Fibroblast of peridontal ligament (primary cell): Measurements from ENCODE around the gene PRPSAP1.

Source experiments
- DNase-seq: peaks from one replicate; pipeline ENCODE4 v3.0.0-alpha.2; 2010; ENCODE audit errors: extremely low read depth

Gene PRPSAP1, protein sequence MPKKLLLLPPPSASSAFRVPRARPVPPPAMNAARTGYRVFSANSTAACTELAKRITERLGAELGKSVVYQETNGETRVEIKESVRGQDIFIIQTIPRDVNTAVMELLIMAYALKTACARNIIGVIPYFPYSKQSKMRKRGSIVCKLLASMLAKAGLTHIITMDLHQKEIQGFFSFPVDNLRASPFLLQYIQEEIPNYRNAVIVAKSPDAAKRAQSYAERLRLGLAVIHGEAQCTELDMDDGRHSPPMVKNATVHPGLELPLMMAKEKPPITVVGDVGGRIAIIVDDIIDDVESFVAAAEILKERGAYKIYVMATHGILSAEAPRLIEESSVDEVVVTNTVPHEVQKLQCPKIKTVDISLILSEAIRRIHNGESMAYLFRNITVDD

GRCh38 chr17:76353599-76354316 is at the start of gene PRPSAP1:
PRPSAP1 (minus strand) TSS chr17:76353916; CDS start chr17:76353703, 213 bp downstream.
- peak; percentile 89 for DNase-seq

DNA sequence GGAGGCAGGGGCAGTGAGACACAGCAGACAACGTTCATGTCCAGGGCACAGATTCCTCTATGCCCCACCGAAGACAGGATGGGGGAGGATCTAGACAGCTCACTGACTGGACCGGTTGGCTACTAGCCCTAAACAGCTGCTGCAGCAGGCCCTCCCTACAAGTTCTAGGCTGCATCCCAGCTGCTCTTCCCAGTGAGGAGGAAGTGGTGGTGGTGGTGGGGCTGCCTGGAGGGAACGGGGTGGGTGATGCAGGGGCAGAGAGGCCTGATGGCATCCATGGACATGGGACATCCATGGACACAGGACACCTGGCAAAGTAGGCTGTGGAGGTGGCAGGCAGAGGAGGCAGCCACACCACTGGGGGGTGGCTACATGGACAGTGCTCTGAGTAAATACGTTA is 49.0 kb upstream of the PRPSAP1 start:
- no peak for DNase-seq

DNA sequence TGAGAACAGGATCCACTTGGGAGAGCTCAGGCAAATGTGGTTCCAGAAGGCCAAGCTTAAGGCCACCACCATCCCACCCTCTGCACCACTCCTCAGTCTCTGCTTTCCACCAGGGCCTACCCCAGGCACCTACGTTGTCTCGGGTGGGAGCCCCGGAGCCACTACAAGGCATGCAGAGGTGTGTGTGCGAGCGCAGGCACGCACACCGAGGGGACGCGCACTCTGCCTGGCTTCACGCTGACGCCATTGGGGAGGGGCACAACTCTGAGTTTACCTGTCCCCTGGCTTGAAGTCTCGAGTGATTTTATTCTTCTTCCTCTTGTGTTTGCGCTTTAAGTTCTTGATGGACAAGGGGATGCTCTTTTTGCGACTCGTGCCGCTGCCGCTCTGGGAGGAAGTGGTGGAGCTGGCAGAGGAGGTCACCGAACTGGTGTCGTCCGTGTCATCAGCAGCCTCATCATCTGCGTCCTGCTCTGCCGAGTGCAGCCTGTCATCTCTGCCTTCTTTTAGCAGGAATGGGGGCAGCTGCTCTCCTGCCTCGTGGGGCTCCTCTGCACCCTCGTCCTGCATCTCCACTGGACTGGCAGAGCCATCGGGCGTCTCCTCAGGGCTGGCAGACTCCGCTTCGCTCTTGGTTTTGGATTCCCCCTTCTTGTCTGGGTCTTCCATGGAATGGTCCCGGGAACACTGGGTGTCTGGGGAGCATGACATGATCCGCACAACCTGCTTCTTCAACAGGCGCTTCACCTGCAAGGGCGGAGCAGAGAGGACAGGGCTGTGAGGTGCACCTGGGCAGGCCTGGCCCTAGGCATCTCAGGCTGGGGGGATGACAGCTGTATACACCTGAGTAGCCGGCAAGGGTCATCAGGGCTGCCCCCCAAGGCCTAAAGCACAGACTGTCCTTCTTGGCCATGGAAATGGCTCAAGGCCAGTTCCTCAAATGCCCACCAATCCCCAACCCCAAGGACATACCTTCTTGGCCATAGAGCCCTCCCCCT is 45.8 kb upstream of the PRPSAP1 start:
- DNase-seq, result no peak

- no peak for DNase-seq
These were observed 44.9 kb upstream of the PRPSAP1 start for GRCh38 chr17:76398523-76399174.

DNA sequence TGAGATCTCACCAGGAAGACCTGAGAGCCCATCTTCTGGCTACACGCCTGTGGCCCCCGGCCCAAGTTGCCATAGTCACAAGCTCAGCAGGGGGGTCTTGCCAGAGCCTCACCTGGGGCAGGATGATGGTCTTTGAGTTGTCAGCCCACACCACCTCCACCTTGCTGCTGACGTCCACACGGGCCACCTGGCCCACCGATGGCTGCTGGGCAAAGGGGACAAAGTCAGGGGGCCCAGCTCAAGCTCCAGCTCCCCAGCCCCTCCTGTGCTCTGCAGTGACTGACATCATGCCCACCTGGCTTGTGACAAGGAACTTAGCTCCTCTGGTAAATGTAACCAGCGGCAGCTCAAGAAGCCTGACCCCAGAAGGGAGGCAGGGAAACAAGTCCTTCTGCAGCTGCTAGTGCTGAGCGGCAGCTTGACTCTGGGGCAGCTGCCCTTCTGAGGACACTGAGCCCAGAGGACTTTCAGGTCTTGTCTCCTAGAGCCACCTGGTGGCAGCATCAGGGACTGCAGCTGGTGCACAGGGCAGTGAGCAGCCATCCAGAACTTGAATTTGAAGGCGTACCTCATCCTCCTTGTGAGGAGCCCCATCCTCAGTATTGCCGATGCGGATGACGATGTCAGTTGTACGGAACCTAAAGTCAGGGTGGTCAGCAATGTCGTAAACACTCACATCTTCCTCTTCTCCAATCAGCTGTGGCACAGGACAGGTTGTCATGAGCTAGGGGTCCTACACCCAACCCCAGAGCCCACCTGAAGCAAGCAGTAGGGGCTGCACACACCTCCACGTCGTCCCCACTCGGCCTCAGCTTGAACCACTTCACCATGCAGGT is 44.2 kb upstream of the PRPSAP1 start:
- DNase-seq, result peak; percentile 85

- DNase-seq, result no peak
These were observed 43.5 kb upstream of the PRPSAP1 start for GRCh38 chr17:76397184-76397583.

DNA sequence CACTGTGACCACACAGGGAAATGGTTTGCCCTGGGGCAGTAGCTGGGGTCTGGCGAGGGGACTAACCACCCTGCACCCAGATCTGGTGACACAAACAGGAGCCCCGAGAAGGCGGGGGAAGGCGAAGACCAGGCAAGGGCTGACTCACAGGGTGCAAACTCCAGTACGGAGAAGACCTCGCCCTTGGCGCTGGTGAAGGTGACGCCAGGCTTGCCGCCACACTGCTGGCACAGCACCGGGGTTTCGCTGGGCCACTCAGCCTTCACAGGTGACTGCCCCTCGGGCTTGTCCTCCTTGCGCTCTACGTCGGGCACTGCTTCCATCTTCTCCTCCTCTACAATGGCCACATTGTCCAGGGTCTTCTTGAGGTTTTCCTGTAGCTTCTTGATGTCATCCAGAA is 42.3 kb upstream of the PRPSAP1 start:
- DNase-seq, result no peak

GRCh38 chr17:76394166-76394565 is 40.5 kb upstream of the PRPSAP1 start:
- no peak for DNase-seq

DNA sequence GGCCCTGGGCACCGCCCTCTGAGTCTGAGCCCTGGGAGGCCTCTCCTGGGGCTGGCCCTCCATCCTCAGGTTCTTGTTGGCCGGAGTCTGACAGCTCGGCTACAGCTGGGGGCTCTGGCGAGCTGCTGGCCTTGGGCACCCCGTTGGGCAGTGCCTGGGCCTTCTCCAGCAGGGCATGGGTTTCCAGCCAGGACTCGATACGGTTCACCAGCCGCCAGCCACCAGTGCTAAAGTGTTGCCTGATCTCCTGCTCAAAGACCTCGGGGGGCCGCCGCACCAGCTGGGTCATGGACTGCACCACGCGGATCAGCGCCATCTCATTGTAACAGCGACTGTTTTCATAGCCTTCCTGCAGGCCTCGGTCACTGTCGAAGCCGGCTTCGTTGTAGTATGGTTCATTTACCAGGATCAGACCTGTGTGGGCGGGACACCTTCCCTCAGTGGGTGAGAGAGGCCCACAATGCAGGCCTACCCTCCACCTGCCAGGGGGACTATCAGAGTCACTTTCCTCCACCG is 37.5 kb upstream of the PRPSAP1 start:
- DNase-seq, result no peak

DNA sequence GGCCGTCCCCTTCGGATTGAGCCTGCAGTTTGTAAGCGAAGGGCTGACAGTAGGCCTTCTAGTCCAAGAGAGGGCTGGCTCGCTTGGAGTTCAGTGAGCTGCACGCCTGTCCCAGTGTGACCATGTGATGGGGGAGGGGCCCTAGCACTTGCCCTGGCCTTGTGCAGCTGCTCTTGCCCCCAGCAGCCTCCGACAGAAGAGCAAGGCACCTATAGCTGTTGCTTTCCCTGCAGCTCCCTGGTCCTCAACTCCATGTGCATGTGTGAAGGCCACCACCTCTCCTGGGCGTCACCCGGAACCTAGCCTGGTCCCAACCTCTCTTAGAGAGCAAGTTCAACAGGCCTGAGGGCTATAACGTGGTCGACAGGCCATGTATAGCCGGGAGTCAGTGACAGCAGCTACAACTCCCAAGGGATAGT is 36.3 kb upstream of the PRPSAP1 start:
- no peak for DNase-seq

- DNase-seq, result no peak
These were observed 35.5 kb upstream of the PRPSAP1 start for GRCh38 chr17:76388966-76389888.

DNA sequence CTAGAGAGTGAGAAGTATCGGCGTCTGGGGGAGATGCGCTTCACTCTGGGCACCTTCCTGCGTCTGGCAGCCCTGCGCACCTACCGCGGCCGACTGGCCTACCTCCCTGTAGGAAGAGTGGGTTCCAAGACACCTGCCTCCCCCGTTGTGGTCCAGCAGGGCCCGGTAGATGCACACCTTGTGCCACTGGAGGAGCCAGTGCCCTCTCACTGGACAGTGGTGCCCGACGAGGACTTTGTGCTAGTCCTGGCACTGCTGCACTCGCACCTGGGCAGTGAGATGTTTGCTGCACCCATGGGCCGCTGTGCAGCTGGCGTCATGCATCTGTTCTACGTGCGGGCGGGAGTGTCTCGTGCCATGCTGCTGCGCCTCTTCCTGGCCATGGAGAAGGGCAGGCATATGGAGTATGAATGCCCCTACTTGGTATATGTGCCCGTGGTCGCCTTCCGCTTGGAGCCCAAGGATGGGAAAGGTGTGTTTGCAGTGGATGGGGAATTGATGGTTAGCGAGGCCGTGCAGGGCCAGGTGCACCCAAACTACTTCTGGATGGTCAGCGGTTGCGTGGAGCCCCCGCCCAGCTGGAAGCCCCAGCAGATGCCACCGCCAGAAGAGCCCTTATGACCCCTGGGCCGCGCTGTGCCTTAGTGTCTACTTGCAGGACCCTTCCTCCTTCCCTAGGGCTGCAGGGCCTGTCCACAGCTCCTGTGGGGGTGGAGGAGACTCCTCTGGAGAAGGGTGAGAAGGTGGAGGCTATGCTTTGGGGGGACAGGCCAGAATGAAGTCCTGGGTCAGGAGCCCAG is 33.5 kb upstream of the PRPSAP1 start:
- DNase-seq, result no peak

- peak; percentile 79 for DNase-seq
These were observed 32.4 kb upstream of the PRPSAP1 start for GRCh38 chr17:76385892-76386786.

GRCh38 chr17:76384987-76385891 is 31.5 kb upstream of the PRPSAP1 start:
- DNase-seq, result peak; percentile 52

- peak; percentile 70 for DNase-seq
These were observed 30.7 kb upstream of the PRPSAP1 start, which contains the start of gene SPHK1 for GRCh38 chr17:76384222-76384986. SPHK1 (plus strand) TSS chr17:76384609; CDS start chr17:76385645, 1,036 bp downstream.
